Gastrocnemius medialis (tissue), 4 donors: ENCODE data around the gene LYST. TPM values are rescaled to one million over a fixed set of nuclear protein-coding genes. Genes with fewer than 3 reads are reported as not detected.

Source experiments
- ATAC-seq, 2 donors: fragments of 150-250 bp; one replicate each; pipeline ENCODE4 v1.9.1; 2016
- DNase-seq, 2 donors: peaks; one replicate each; pipeline ENCODE4 v3.0.0-alpha.2; 2019
- H3K27ac ChIP-seq, 4 donors: fragments of 200-600 bp; sonication (generic); 1 replicate in 1 of 4; 2 replicates in 3 of 4; pipeline ENCODE4 v1.5.1; 2016 to 2018; ENCODE audit warnings: mild to moderate bottlenecking in 2 of 4, moderate library complexity in 1 of 4
- H3K27me3 ChIP-seq, 3 donors: fragments of 200-600 bp; sonication (generic) in 2 of 3; 1 replicate in 1 of 3; 2 replicates in 2 of 3; pipeline versions ENCODE4 v1.5.1 to v1.6.0; 2016 to 2019; ENCODE audit warnings: mild to moderate bottlenecking in 1 of 3, moderate library complexity in 1 of 3
- H3K36me3 ChIP-seq, 2 donors: fragments of 200-600 bp; sonication (generic) in 1 of 2; one replicate each; pipeline ENCODE4 v1.5.1; 2017 to 2018
- H3K4me1 ChIP-seq, 2 donors: fragments of 200-600 bp; sonication (generic) in 1 of 2; one replicate each; pipeline ENCODE4 v1.5.1; 2016 to 2017; ENCODE audit warnings: mild to moderate bottlenecking in 2 of 2
- H3K4me3 ChIP-seq, 4 donors: fragments of 200-600 bp; sonication (generic) in 3 of 4; 1 replicate in 1 of 4; 2 replicates in 3 of 4; pipeline ENCODE4 v1.5.1; 2016 to 2019; ENCODE audit warnings: mild to moderate bottlenecking in 2 of 4
- H3K9me3 ChIP-seq, 3 donors: fragments of 200-600 bp; sonication (generic) in 2 of 3; 1 replicate in 1 of 3; 2 replicates in 2 of 3; pipeline ENCODE4 v1.5.1; 2016 to 2019
- POLR2A ChIP-seq, 2 donors: fragments of 450-650 bp; IDR thresholded peaks; one replicate each; pipeline ENCODE4 v1.6.1; 2017; ENCODE audit warnings: antibody characterized with exemption in 2 of 2, mild to moderate bottlenecking in 2 of 2, moderate library complexity in 2 of 2
- in situ Hi-C, 4 donors: fragments of 200-750 bp; cut with MboI; loops; one replicate each; pipeline versions ENCODE4 v1.15.0 to v1.8.0; 2017; ENCODE audit warnings: low sequenced_read_pairs in 4 of 4
- intact Hi-C: fragments of 100-400 bp; cut with DNase I; formaldehyde crosslinking; loops from one replicate; pipeline ENCODE4 v1.15.1; 2023; ENCODE audit warnings: low total_unique reads
- total RNA-seq, 4 donors: library from RNA; depleted of rRNA; stranded (reverse); fragments of >200 nt; gene quantifications; one replicate each; pipeline versions ENCODE4 v1.1.0 to v1.2.3, GENCODE V29; 2016
- TF ChIP-seq, protein P1 (sequence below), 5 experiments: fragments of 450-650 bp in 3 of 5; fragments of 200-600 bp in 2 of 5; sonication (generic) in 2 of 5; IDR thresholded peaks in 4 of 5; conservative IDR thresholded peaks in 1 of 5; 1 replicate in 4 of 5; 2 replicates in 1 of 5; pipeline ENCODE4 v1.5.1; 2016 to 2019; ENCODE audit warnings: antibody characterized with exemption in 5 of 5, mild to moderate bottlenecking in 3 of 5, moderate library complexity in 3 of 5

LYST gene
- total RNA-seq, 4 donors from 2014 or later = 6.6 to 21.9 (median 10.7) TPM

DNA sequence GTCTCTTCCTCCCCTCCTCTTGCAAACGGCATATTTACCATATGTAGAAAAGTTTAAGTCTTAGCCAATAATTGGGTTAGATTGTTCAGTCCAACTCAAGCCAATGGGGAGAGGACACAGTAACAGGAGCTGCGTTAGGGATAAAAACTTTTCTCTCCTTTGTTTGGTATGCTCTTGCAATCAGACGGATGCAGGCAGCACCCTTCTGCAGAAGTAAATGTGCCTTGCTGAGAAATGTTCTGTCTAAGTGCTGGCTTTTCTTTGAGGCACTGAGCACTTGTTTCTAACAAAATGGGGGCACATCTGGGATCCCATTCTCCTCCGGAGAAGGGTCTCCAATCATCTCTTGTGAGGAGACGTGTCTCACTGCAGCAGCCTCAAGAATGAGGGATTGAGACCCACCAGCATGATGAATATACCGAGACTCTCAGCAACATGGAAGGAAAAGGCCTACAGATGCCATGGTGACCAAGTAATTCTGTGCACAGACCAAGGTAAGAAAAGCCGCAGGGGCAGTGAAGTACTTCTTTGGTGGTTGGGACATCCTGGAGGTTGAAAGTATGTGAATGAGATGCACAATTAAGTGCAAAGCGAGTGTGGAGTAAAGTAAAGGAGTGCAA, 196.4 kb downstream of the LYST start:
- ATAC-seq = no peak
- H3K4me3 ChIP-seq = no peak overlapping the region
- intact Hi-C loops (no loop called here), in situ Hi-C loops (no loop called here)
- TF ChIP-seq, protein P1, sequence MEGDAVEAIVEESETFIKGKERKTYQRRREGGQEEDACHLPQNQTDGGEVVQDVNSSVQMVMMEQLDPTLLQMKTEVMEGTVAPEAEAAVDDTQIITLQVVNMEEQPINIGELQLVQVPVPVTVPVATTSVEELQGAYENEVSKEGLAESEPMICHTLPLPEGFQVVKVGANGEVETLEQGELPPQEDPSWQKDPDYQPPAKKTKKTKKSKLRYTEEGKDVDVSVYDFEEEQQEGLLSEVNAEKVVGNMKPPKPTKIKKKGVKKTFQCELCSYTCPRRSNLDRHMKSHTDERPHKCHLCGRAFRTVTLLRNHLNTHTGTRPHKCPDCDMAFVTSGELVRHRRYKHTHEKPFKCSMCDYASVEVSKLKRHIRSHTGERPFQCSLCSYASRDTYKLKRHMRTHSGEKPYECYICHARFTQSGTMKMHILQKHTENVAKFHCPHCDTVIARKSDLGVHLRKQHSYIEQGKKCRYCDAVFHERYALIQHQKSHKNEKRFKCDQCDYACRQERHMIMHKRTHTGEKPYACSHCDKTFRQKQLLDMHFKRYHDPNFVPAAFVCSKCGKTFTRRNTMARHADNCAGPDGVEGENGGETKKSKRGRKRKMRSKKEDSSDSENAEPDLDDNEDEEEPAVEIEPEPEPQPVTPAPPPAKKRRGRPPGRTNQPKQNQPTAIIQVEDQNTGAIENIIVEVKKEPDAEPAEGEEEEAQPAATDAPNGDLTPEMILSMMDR (IDR thresholded peaks at IDR 0.05 in 4 of 5, conservative IDR thresholded peaks at IDR 0.05 in 1 of 5) = no peak
- no peak for TF ChIP-seq POLR2A (IDR thresholded peaks at IDR 0.05)
- no peak for DNase-seq
- H3K4me1 ChIP-seq = no peaks in the 10 kb centered on the region
- H3K36me3 ChIP-seq = peaks cover 0 to 55% of the 10 kb centered on the region in 2 donors
- H3K9me3 ChIP-seq = no peaks in the 10 kb centered on the region
- H3K27me3 ChIP-seq = no peaks in the 10 kb centered on the region
- H3K27ac ChIP-seq = no peak overlapping the region

DNA sequence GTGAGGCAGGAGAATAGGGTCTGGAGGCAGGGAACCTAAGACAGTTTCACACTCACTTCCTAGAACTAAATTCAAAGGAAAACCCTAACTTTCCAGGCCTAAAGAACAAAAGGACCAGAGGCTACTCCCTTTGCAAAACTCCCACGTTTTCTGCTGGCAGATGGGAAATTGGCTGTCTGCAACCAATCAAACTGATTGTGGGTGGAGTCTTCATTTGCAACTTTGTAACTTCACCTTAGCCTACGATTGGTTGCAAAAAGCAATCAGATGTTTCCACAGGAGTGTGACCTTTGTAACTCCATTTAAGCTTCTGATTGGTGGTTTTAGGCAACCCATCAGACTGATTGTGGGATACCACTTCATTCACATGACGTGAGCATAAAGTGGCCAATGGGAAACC, 197.4 kb downstream of the LYST start:
- Histone ChIP-seq H3K4me3 (no peak overlapping the region), H3K27me3 (no peaks in the 10 kb centered on the region), H3K27ac (no peak overlapping the region), H3K36me3 (peaks cover 0 to 45% of the 10 kb centered on the region in 2 donors), H3K4me1 (no peaks in the 10 kb centered on the region), H3K9me3 (no peaks in the 10 kb centered on the region)
- intact Hi-C loops = no loop called here
- ATAC-seq (no peak), DNase-seq (no peak)
- TF ChIP-seq, protein P1 (IDR thresholded peaks at IDR 0.05 in 4 of 5, conservative IDR thresholded peaks at IDR 0.05 in 1 of 5) = no peak
- no peak for TF ChIP-seq POLR2A (IDR thresholded peaks at IDR 0.05)
- in situ Hi-C loops = no loop called here

DNA sequence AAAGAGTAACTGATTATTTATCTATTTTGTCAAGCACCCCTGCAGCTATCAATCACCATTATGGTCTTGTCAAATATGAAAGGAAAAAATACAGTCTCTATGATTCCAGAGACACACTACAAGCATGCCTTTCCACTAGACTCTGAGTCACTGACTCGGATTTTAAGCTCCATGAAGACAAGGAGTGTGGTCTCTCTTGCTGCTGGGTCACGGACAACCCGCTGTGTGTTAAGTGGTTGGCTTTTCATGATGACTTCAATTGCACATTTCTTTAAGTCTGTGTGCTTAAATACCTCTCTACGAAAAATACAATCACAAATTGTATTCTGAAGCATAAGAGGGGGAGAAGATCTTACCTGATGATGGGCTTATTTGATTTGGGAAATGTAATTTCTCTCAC, 203.1 kb downstream of the LYST start:
- Histone ChIP-seq H3K4me3 (no peak overlapping the region), H3K27me3 (no peaks in the 10 kb centered on the region), H3K27ac (no peak overlapping the region), H3K36me3 (peaks cover 2 to 30% of the 10 kb centered on the region in 2 donors), H3K4me1 (no peaks in the 10 kb centered on the region), H3K9me3 (no peaks in the 10 kb centered on the region)
- in situ Hi-C loops = no loop called here
- TF ChIP-seq, protein P1 (IDR thresholded peaks at IDR 0.05 in 4 of 5, conservative IDR thresholded peaks at IDR 0.05 in 1 of 5) = no peak
- no peak for TF ChIP-seq POLR2A (IDR thresholded peaks at IDR 0.05)
- DNase-seq = no peak
- ATAC-seq = no peak
- intact Hi-C loops = no loop called here

DNA sequence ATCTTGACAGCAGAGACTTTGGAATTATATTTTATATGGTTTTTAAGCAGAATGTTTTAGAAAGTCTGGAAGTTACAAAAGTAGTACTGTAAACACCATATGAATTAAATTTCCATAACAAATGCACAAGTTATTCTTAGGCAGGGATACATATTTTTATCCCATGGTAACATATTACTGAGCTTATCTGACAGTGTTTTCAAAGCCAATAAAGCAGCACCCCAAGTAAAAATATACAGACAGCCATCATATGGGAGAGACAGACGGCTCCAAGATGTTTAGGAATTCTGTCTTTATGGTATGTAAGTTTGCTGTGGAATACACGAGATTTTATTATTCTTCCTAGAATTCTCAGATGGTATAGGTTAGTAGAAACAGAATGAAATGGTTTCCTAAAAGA, 205.1 kb downstream of the LYST start:
- Histone ChIP-seq H3K27me3 (no peaks in the 10 kb centered on the region), H3K4me1 (no peaks in the 10 kb centered on the region), H3K27ac (no peak overlapping the region), H3K36me3 (peaks cover 2 to 30% of the 10 kb centered on the region in 2 donors), H3K4me3 (no peak overlapping the region), H3K9me3 (no peaks in the 10 kb centered on the region)
- DNase-seq (no peak), ATAC-seq (no peak)
- in situ Hi-C loops (no loop called here), intact Hi-C loops (no loop called here)
- TF ChIP-seq POLR2A (IDR thresholded peaks at IDR 0.05) = no peak
- TF ChIP-seq, protein P1 (IDR thresholded peaks at IDR 0.05 in 4 of 5, conservative IDR thresholded peaks at IDR 0.05 in 1 of 5) = no peak
